ENCODE data around the gene MRPL53. TPM values are rescaled to one million over a fixed set of nuclear protein-coding genes. Genes with fewer than 3 reads are reported as not detected.

The MRPL53 gene
- polyA plus RNA-seq, 3 donors: 48.6 to 133 (median 106) TPM

DNA sequence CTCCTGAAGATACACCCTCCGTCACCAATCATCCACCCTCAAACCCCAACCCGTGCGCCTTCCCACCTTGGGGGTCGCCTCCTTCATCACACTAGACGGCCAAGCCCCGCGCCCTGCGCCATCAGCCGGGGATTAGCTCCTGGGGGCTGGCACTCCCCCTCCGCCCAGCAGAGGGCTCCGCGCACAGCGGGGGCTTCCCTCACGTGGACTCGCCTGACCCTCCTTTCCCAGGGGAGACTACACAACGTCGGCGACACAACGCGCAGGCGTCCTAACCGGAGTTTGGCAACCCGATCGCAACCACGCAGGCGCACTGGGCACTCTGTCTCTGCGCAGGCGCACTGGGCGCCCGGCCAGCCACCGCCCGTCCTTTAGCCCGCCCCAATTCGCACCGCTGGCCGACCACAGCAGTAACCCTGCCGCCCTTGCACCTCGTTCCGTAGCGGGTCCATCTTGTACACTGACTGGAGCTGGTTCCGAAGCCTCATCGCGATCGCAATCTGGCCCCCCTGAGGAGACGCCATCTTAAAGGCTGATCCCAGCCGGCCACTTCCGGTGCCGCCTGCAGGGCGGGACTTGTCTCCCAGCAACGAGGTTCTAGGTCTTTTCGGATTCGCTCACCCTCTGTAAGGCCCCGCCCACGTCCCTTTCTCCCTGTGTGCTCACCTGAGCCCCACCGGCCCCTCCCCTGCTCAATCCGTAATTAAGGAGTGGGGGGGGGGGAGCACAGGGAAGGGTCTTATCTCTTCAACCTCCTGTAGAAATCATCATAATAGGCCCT lies 34.9 kb upstream of the MRPL53 start, which contains the start of gene PCGF1:
TSS of gene PCGF1 (minus strand) at position 551 of the 781 bp plus-strand sequence. CDS start at position 524, 27 bp downstream.
- Histone ChIP-seq H3K27me3 (ENCODE audit: control insufficient read depth in 2 of 2, insufficient read depth in 2 of 2, low read length in 2 of 2) (peaks cover 25 to 46% of the 10 kb centered on the region in 2 donors), H3K4me3 (replicated peaks in 1 of 3; ENCODE audit: low read depth in 2 of 3, low read length in 3 of 3) (peak within 1 kb of the TSS; percentile 61 to 88 (median 79)), H3K9ac (ENCODE audit: insufficient read depth, low read length, poor library complexity, severe bottlenecking) (peak within 1 kb of the TSS; percentile 88), H3K9me3 (replicated peaks in 1 of 2; ENCODE audit: control insufficient read depth in 1 of 2, insufficient read depth in 1 of 2, low read length in 2 of 2) (peaks cover 0 to 4% of the 10 kb centered on the region in 2 donors), H3K27ac (ENCODE audit: low read depth in 1 of 2, low read length in 2 of 2) (peak within 1 kb of the TSS; percentile 95 to 98), H4K20me1 (ENCODE audit: insufficient read depth, low read length) (no peaks in the 10 kb centered on the region), H3K4me2 (replicated peaks; ENCODE audit: extremely low read depth, low read length, poor library complexity, severe bottlenecking) (peak within 1 kb of the TSS; percentile 96), H3K79me2 (ENCODE audit: insufficient read depth, low read length) (peaks cover 28% of the 10 kb centered on the region), H3K4me1 (ENCODE audit: control insufficient read depth in 1 of 2, insufficient read depth in 2 of 2, low read length in 2 of 2) (peaks cover 52 to 58% of the 10 kb centered on the region in 2 donors), H3K36me3 (replicated peaks in 1 of 2; ENCODE audit: control insufficient read depth in 1 of 2, insufficient read depth in 2 of 2, low read length in 2 of 2) (no peaks in the 10 kb centered on the region), H2AFZ (ENCODE audit: insufficient read depth, low read depth, low read length, poor library complexity, severe bottlenecking) (peak within 1 kb of the TSS; percentile 99)
- WGBS (ENCODE audit: insufficient coverage): 1% methylated on average over 54 of the region's 56 CpGs
- Mint-ChIP-seq H3K4me3 (peak within 1 kb of the TSS; percentile 96 to 100), H3K9me3 (peaks cover 0 to 12% (median 8%) of the 10 kb centered on the region in 7 donors), H3K27me3 (ENCODE audit: low read depth in 3 of 3) (peaks cover 37 to 57% (median 44%) of the 10 kb centered on the region in 3 donors), H3K27ac (peak within 1 kb of the TSS; percentile 98 to 100 (median 100)), H3K36me3 (peaks cover 25 to 36% of the 10 kb centered on the region in 2 donors), H3K4me1 (peaks cover 59% of the 10 kb centered on the region)
- DNase-seq: peak; percentile 96 to 99 (median 96)
- TF ChIP-seq, protein P1, sequence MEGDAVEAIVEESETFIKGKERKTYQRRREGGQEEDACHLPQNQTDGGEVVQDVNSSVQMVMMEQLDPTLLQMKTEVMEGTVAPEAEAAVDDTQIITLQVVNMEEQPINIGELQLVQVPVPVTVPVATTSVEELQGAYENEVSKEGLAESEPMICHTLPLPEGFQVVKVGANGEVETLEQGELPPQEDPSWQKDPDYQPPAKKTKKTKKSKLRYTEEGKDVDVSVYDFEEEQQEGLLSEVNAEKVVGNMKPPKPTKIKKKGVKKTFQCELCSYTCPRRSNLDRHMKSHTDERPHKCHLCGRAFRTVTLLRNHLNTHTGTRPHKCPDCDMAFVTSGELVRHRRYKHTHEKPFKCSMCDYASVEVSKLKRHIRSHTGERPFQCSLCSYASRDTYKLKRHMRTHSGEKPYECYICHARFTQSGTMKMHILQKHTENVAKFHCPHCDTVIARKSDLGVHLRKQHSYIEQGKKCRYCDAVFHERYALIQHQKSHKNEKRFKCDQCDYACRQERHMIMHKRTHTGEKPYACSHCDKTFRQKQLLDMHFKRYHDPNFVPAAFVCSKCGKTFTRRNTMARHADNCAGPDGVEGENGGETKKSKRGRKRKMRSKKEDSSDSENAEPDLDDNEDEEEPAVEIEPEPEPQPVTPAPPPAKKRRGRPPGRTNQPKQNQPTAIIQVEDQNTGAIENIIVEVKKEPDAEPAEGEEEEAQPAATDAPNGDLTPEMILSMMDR (IDR thresholded peaks at IDR 0.05): no peak
- intact Hi-C loops (cut with micrococcal nuclease): loop anchor here in 1 of 2 donors (1.0 kb wide), 1 partner anchor 22 kb away; the partner anchor contains the start of genes AUP1 and HTRA2

DNA sequence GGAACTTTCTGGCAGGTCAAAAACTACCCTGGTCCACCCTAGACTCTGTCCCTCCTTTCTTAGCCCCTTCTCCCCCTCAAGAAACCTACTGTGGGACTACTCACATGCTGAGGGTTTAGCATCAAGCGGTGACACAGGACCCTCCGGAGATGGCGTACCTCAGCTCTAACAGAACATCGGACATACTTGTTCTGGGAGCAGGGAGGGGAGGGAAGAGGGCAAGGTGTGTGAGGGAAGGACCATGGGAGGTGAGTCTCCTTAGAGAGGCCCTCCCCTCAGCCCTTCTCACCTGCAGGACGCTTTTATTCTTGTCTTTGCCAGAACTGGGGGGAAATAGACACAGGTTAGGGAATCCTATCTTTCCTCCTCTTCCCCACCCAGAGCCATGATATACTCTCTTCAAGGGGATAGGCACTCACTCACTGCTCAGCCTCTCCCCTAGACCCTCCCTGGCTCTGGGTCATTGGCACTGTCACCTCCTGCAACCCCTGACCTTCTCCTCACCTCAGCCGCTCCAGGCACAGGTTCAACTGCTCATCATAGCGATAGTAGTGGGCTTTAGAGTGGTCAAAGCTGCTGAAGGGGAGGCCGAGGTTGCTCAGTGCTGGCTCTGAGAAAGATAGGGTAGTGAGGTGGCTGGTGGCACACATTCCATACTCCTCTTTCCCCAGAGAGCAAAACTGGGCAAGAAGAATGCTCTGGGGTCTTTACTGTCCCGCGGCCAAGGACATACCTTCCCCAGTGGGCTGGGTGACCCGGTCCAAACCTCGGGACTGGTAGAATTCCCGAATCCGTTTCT lies 33.2 kb upstream of the MRPL53 start:
- Mint-ChIP-seq H3K9me3 (peaks cover 0 to 9% (median 4%) of the 10 kb centered on the region in 7 donors), H3K4me1 (peaks cover 58% of the 10 kb centered on the region), H3K27me3 (ENCODE audit: low read depth in 3 of 3) (peaks cover 38 to 57% (median 44%) of the 10 kb centered on the region in 3 donors), H3K36me3 (peaks cover 28 to 47% of the 10 kb centered on the region in 2 donors), H3K27ac (peak overlapping the region in 6 of 7 donors; percentile 18 to 100 (median 81)), H3K4me3 (peak overlapping the region; percentile 59 to 100)
- Histone ChIP-seq H3K4me1 (ENCODE audit: control insufficient read depth in 1 of 2, insufficient read depth in 2 of 2, low read length in 2 of 2) (peaks cover 57 to 63% of the 10 kb centered on the region in 2 donors), H2AFZ (ENCODE audit: insufficient read depth, low read depth, low read length, poor library complexity, severe bottlenecking) (no peak overlapping the region), H3K4me2 (replicated peaks; ENCODE audit: extremely low read depth, low read length, poor library complexity, severe bottlenecking) (peak overlapping the region; percentile 96), H3K4me3 (replicated peaks in 1 of 3; ENCODE audit: low read depth in 2 of 3, low read length in 3 of 3) (peak overlapping the region in 1 of 3 experiments; percentile 88), H3K27ac (ENCODE audit: low read depth in 1 of 2, low read length in 2 of 2) (peak overlapping the region; percentile 95 to 98), H3K9ac (ENCODE audit: insufficient read depth, low read length, poor library complexity, severe bottlenecking) (no peak overlapping the region), H3K79me2 (ENCODE audit: insufficient read depth, low read length) (peaks cover 28% of the 10 kb centered on the region), H3K9me3 (replicated peaks in 1 of 2; ENCODE audit: control insufficient read depth in 1 of 2, insufficient read depth in 1 of 2, low read length in 2 of 2) (no peaks in the 10 kb centered on the region), H3K36me3 (replicated peaks in 1 of 2; ENCODE audit: control insufficient read depth in 1 of 2, insufficient read depth in 2 of 2, low read length in 2 of 2) (no peaks in the 10 kb centered on the region), H4K20me1 (ENCODE audit: insufficient read depth, low read length) (no peaks in the 10 kb centered on the region), H3K27me3 (ENCODE audit: control insufficient read depth in 2 of 2, insufficient read depth in 2 of 2, low read length in 2 of 2) (peaks cover 25 to 46% of the 10 kb centered on the region in 2 donors)
- TF ChIP-seq, protein P1 (IDR thresholded peaks at IDR 0.05): no peak
- 100% methylated on average over 3 of the region's 14 CpGs for WGBS (ENCODE audit: insufficient coverage)
- DNase-seq: no peak
- intact Hi-C loops (cut with micrococcal nuclease): no loop called here

Data from CD14-positive monocyte (primary cell).